K562 (cell line): ENCODE data around the gene TRAF1. TPM values are rescaled to one million over a fixed set of nuclear protein-coding genes. Genes with fewer than 3 reads are reported as not detected.
A peak's percentile ranks its signal among the peaks of the same experiment; 100 is the strongest.

Source experiments
- ATAC-seq: fragments of 200-7000 bp; cut with Tn5 transposase; 3 replicates; pipeline ENCODE4 v1.9.1; 2020; ENCODE audit warnings: moderate library complexity
- BruUV-seq: library from RNA; stranded (reverse); fragments of 400-500 nt; replicated peaks from 2 replicates; lab custom pipeline; 2021; lab: Mats Ljungman, UMichigan
- CTCF ChIA-PET: fragments of 300-600 bp; formaldehyde crosslinking; extraction: SDS; loops from one replicate; lab custom pipeline; 2021; ENCODE audit warnings: low intra/inter-chr PET ratio; lab: Yijun Ruan, JAX
- POLR2A ChIA-PET: fragments of 300-600, 350-650 bp; sonication (Branson Sonifier 250); formaldehyde crosslinking; extraction: SDS; loops from one replicate; lab custom pipeline; 2021; ENCODE audit warnings: antibody characterized with exemption, inconsistent platforms; lab: Yijun Ruan, JAX
- DNase-seq, 4 experiments: peaks; one replicate each; pipeline versions ENCODE4 v3.0.0 to v3.0.0-alpha.2; 2011 to 2018; ENCODE audit warnings: low spot score in 3 of 4, mixed read lengths in 3 of 4; ENCODE audit errors: extremely low read depth in 1 of 4
- FAIRE-seq: peaks from 2 replicates; lab custom pipeline; 2011; peaks lifted over from hg19 to GRCh38; lab: Jason Lieb, UNC
- H2AFZ ChIP-seq: 2 replicates; pipeline ENCODE4 v1.6.0; 2011; ENCODE audit warnings: low read depth, low read length, control low read depth, inconsistent platforms
- H3K27ac ChIP-seq: fragments of 200-600 bp; 3 replicates; pipeline ENCODE4 v1.8.0; 2011; ENCODE audit warnings: low read depth, mild to moderate bottlenecking, control low read depth, inconsistent platforms, low read length, moderate library complexity, mixed read lengths; ENCODE audit errors: extremely low read depth
- H3K27me3 ChIP-seq, 2 experiments: fragments of 300-600 bp in 1 of 2; 2 replicates in 1 of 2; 3 replicates in 1 of 2; pipeline versions ENCODE4 v1.6.0 to v1.8.0; 2011; ENCODE audit warnings: inconsistent platforms in 2 of 2, low read length in 2 of 2, mild to moderate bottlenecking in 1 of 2, mixed read lengths in 1 of 2, moderate library complexity in 1 of 2; ENCODE audit not compliant: control insufficient read depth in 2 of 2, insufficient read depth in 2 of 2
- H3K36me3 ChIP-seq: fragments of 300-600 bp; 3 replicates; pipeline ENCODE4 v1.8.0; 2011; ENCODE audit warnings: mild to moderate bottlenecking, low read length, inconsistent platforms; ENCODE audit not compliant: control insufficient read depth, insufficient read depth
- H3K4me1 ChIP-seq, 2 experiments: fragments of 200-600 bp in 1 of 2; replicated peaks in 1 of 2; 2 replicates in 1 of 2; 3 replicates in 1 of 2; pipeline versions ENCODE4 v1.5.1 to v1.8.0; 2011; ENCODE audit warnings: inconsistent platforms in 2 of 2, low read length in 2 of 2, mild to moderate bottlenecking in 1 of 2, mixed read lengths in 1 of 2, moderate library complexity in 1 of 2; ENCODE audit not compliant: control insufficient read depth in 2 of 2, insufficient read depth in 2 of 2
- H3K4me2 ChIP-seq: 2 replicates; pipeline ENCODE4 v1.6.1; 2011; ENCODE audit warnings: low read length, control low read depth, inconsistent platforms, mixed read lengths; ENCODE audit not compliant: insufficient read depth
- H3K4me3 ChIP-seq: fragments of 200-600 bp; sonication (generic), shearing (Covaris generic); 2 replicates; pipeline ENCODE4 v1.5.1; 2016; ENCODE audit warnings: control low read depth, inconsistent platforms
- H3K79me2 ChIP-seq: fragments of 200-600 bp; 3 replicates; pipeline ENCODE4 v1.8.0; 2011; ENCODE audit warnings: low read length, inconsistent platforms; ENCODE audit not compliant: control insufficient read depth, insufficient read depth
- H3K9ac ChIP-seq, 2 experiments: 2 replicates each; pipeline versions ENCODE4 v1.6.0 to v1.6.1; 2011; ENCODE audit warnings: low read depth in 2 of 2, low read length in 2 of 2, control low read depth in 1 of 2, inconsistent platforms in 1 of 2, mild to moderate bottlenecking in 1 of 2, mixed read lengths in 1 of 2; ENCODE audit not compliant: insufficient read depth in 1 of 2
- H3K9me1 ChIP-seq: one replicate; pipeline ENCODE4 v1.6.0; 2011; ENCODE audit warnings: inconsistent platforms, mild to moderate bottlenecking, low read length, moderate library complexity; ENCODE audit not compliant: control insufficient read depth, insufficient read depth
- H3K9me3 ChIP-seq: replicated peaks from 2 replicates; pipeline ENCODE4 v1.5.1; 2011; ENCODE audit warnings: low read depth, low read length, inconsistent platforms; ENCODE audit not compliant: control insufficient read depth, insufficient read depth
- H4K20me1 ChIP-seq: replicated peaks from 2 replicates; pipeline ENCODE4 v1.6.1; 2011; ENCODE audit warnings: low read length, inconsistent platforms, mixed read lengths; ENCODE audit not compliant: control insufficient read depth, insufficient read depth
- ARNT ChIP-seq, 2 experiments: fragments of 450-650 bp; IDR thresholded peaks; 2 replicates each; pipeline ENCODE4 v1.6.1; 2016; ENCODE audit warnings: mild to moderate bottlenecking in 1 of 2
- CHCHD3 ChIP-seq: fragments of 250-450 bp; sonication (Bioruptor Pico); IDR thresholded peaks from 2 replicates; pipeline ENCODE4 v2.1.2; 2022; ENCODE audit warnings: mild to moderate bottlenecking
- DIDO1 ChIP-seq: fragments of 450-650 bp; IDR thresholded peaks from 2 replicates; pipeline ENCODE4 v1.6.1; 2016; ENCODE audit warnings: low read depth, missing biosample characterization, missing genetic modification characterization
- IRF1 ChIP-seq: sonication (generic); formaldehyde crosslinking; IDR thresholded peaks from 2 replicates; pipeline ENCODE4 v1.8.0; 2022; ENCODE audit warnings: missing genetic modification reagents, mild to moderate bottlenecking, borderline replicate concordance
- JUN ChIP-seq, 2 experiments: sonication (generic) in 1 of 2; formaldehyde crosslinking in 1 of 2; IDR thresholded peaks; 2 replicates each; pipeline versions ENCODE4 v1.6.1 to v1.8.0; 2012 to 2022; ENCODE audit warnings: borderline replicate concordance in 2 of 2, mild to moderate bottlenecking in 2 of 2, improper control_type of control experiment in 1 of 2, low read depth in 1 of 2, low read length in 1 of 2, missing genetic modification reagents in 1 of 2
- NBN ChIP-seq: fragments of 450-650 bp; IDR thresholded peaks from 2 replicates; pipeline ENCODE4 v1.6.1; 2016; ENCODE audit warnings: low read depth, mild to moderate bottlenecking
- NCOA1 ChIP-seq: fragments of 450-650 bp; IDR thresholded peaks from 2 replicates; pipeline ENCODE4 v1.6.1; 2016; ENCODE audit warnings: low read depth
- NONO ChIP-seq, 2 experiments: fragments of 200-400 bp in 1 of 2; fragments of 450-650 bp in 1 of 2; formaldehyde crosslinking in 1 of 2; IDR thresholded peaks; 2 replicates each; pipeline ENCODE4 v1.6.1; 2017; ENCODE audit warnings: low read depth in 2 of 2, mild to moderate bottlenecking in 2 of 2, moderate library complexity in 2 of 2, low read length in 1 of 2
- PPARD ChIP-seq: fragments of 250-450 bp; sonication (Bioruptor Pico); IDR thresholded peaks from 2 replicates; pipeline ENCODE4 v1.8.0; 2022; ENCODE audit warnings: inconsistent platforms, mild to moderate bottlenecking, moderate library complexity
- RBM25 ChIP-seq: fragments of 200-400 bp; formaldehyde crosslinking; IDR thresholded peaks from 2 replicates; pipeline ENCODE4 v1.6.1; 2018; ENCODE audit warnings: low read length, low read depth, moderate library complexity; ENCODE audit not compliant: severe bottlenecking
- RCOR1 ChIP-seq, 2 experiments: IDR thresholded peaks; 2 replicates each; pipeline ENCODE4 v1.6.1; 2012; ENCODE audit warnings: low read depth in 2 of 2, low read length in 2 of 2, borderline replicate concordance in 1 of 2, improper control_type of control experiment in 1 of 2
- SETDB1 ChIP-seq: IDR thresholded peaks from one replicate; pipeline ENCODE4 v1.6.1; 2012; ENCODE audit warnings: low read length, control low read depth, inconsistent platforms
- TBL1XR1 ChIP-seq, 2 experiments: IDR thresholded peaks; 2 replicates each; pipeline ENCODE4 v1.6.1; 2012; ENCODE audit warnings: improper control_type of control experiment in 2 of 2, low read length in 2 of 2, mild to moderate bottlenecking in 1 of 2
- TRIM28 ChIP-seq: fragments of 450-650 bp; IDR thresholded peaks from 2 replicates; pipeline ENCODE4 v1.6.1; 2017
- XRCC5 ChIP-seq: fragments of 200-400 bp; formaldehyde crosslinking; IDR thresholded peaks from 2 replicates; pipeline ENCODE4 v1.6.1; 2017; ENCODE audit warnings: low read depth, mild to moderate bottlenecking, low read length
- ZFP36 ChIP-seq: fragments of 150-350 bp; IDR thresholded peaks from 2 replicates; pipeline ENCODE4 v1.6.1; 2018; ENCODE audit warnings: low read length, low read depth; ENCODE audit not compliant: partially characterized antibody
- ZNF232 ChIP-seq: sonication (generic); formaldehyde crosslinking; IDR thresholded peaks from 2 replicates; pipeline ENCODE4 v1.8.0; 2022; ENCODE audit warnings: mild to moderate bottlenecking, missing genetic modification reagents
- ZNF274 ChIP-seq: IDR thresholded peaks from 2 replicates; pipeline ENCODE4 v1.6.1; 2011; ENCODE audit warnings: low read depth, mild to moderate bottlenecking, low read length, moderate library complexity, borderline replicate concordance
- ZNF3 ChIP-seq: fragments of 250-450 bp; sonication (Bioruptor Pico); IDR thresholded peaks from 2 replicates; pipeline ENCODE4 v1.5.0; 2021; ENCODE audit warnings: mild to moderate bottlenecking, moderate library complexity
- WGBS: fragments of 100-300 bp; shearing (Covaris generic); methylation state at CpG from one replicate; pipeline ENCODE4 v1.1.6; 2016; ENCODE audit warnings: low coverage, mixed read lengths; ENCODE audit not compliant: insufficient coverage; ENCODE audit errors: missing lambda C conversion rate; 5-methylcytosine and 5-hydroxymethylcytosine counted together
- in situ Hi-C: fragments of 300-500 bp; cut with MboI; formaldehyde crosslinking; loops from 4 replicates; pipeline ENCODE4 v1.15.0; 2018; ENCODE audit warnings: inconsistent platforms, mixed read lengths
- intact Hi-C: fragments of 100-400 bp; cut with micrococcal nuclease; formaldehyde crosslinking; loops from 2 replicates; pipeline ENCODE4 v1.14.2; 2022
- polyA plus RNA-seq, 8 experiments: library from polyadenylated mRNA; depleted of rRNA in 4 of 8; stranded (reverse) in 5 of 8; unstranded in 3 of 8; fragments of >200 nt; fragmentation: Nextera tagmentation in 2 of 8; fragmentation: Illumina TruSeq in 1 of 8; extraction: Ambion mirVana in 2 of 8; extraction: Trizol in 1 of 8; gene quantifications; 2 replicates each; pipeline versions ENCODE4 v1.2.1 to v1.2.3, GENCODE V29; 2011 to 2014; ENCODE audit warnings: inconsistent platforms in 1 of 8, missing spikeins in 1 of 8
- total RNA-seq, 7 experiments: library from RNA; depleted of rRNA in 6 of 7; stranded (reverse); fragments of >200 nt in 6 of 7; fragmentation: Illumina TruSeq in 2 of 7; extraction: Trizol in 2 of 7; gene quantifications; 2 replicates each; pipeline versions ENCODE4 v1.2.1 to v1.2.3, GENCODE V29; 2011 to 2021; ENCODE audit warnings: low replicate concordance in 1 of 7

Gene TRAF1
- total and polyA plus RNA-seq, 9 of the 15 experiments (the other 6 are each of a cell fraction or from before 2014, with no cell fraction given), result 0.01 to 1.1 (median 0.04) TPM; not detected in 2

- TF ChIP-seq JUN (IDR thresholded peaks at IDR 0.05; ENCODE audit: borderline replicate concordance, low read depth, low read length), result no peak
- no peak for TF ChIP-seq JUN (CRISPR knock-in tag; IDR thresholded peaks at IDR 0.05; ENCODE audit: borderline replicate concordance)
- TF ChIP-seq NONO (IDR thresholded peaks at IDR 0.05; ENCODE audit: low read depth in 2 of 2, low read length in 1 of 2), result no peak
- TF ChIP-seq XRCC5, result no peak
- peak in 1 of 2 experiments; percentile 7; a peak in 1 of 4 replicates for TF ChIP-seq RCOR1 (IDR thresholded peaks at IDR 0.05; ENCODE audit: borderline replicate concordance in 1 of 2, low read depth in 2 of 2, low read length in 2 of 2)
- TF ChIP-seq CHCHD3 (CRISPR knock-in tag), result no peak
- TF ChIP-seq ZNF274, result no peak
- no peak for TF ChIP-seq ZNF232 (CRISPR knock-in tag)
- TF ChIP-seq, all 486 proteins: peak for 5
These were observed 35.2 kb downstream of the TRAF1 start (continued) for GRCh38 chr9:120891245-120891883.

- Histone ChIP-seq H3K9me3 (no peaks in the 10 kb centered on the region), H3K4me3 (no peak overlapping the region), H3K27me3 (no peaks in the 10 kb centered on the region), H4K20me1 (no peaks in the 10 kb centered on the region), H3K4me2 (no peak overlapping the region), H3K9ac (peak overlapping the region in 1 of 2 experiments; percentile 7; a peak in 1 of 4 replicates), H3K9me1 (no peaks in the 10 kb centered on the region), H2AFZ (peak overlapping the region; percentile 37), H3K36me3 (no peaks in the 10 kb centered on the region), H3K27ac (no peak overlapping the region), H3K4me1 (peaks cover 27 to 42% of the 10 kb centered on the region in 2 experiments), H3K79me2 (no peaks in the 10 kb centered on the region)
- WGBS, result 51% methylated on average over 14 of the region's 14 CpGs
- FAIRE-seq (peak; percentile 46), ATAC-seq (no peak), DNase-seq (peak in 2 of 4 experiments; percentile 33 to 38)
- intact Hi-C loops, result loop anchor here (1.0 kb wide), 1 partner anchor 9 kb away; no protein-coding TSS in a partner anchor
- in situ Hi-C loops, result no loop called here
- ChIA-PET CTCF (no interaction called here), POLR2A (interaction anchor here (0.7 to 22.9 kb wide), 8 partner anchors 7 to 46 kb away, joined by 3 to 464 read pairs (median 8); partner anchors contain the start of gene PHF19)
- no TSS peak for BruUV-seq
- TF ChIP-seq TRIM28, result no peak
- TF ChIP-seq RCOR1 (IDR thresholded peaks at IDR 0.05; ENCODE audit: borderline replicate concordance in 1 of 2, low read depth in 2 of 2, low read length in 2 of 2), result peak in 1 of 2 experiments; percentile 97; a peak in 2 of 4 replicates
- peak; percentile 80 for TF ChIP-seq RBM25
- no peak for TF ChIP-seq PPARD (CRISPR knock-in tag)
- TF ChIP-seq ZFP36, result peak; percentile 100
- TF ChIP-seq IRF1 (CRISPR knock-in tag), result no peak
- no peak for TF ChIP-seq SETDB1
- TF ChIP-seq NBN, result no peak
- no peak for TF ChIP-seq DIDO1 (tag)
- no peak for TF ChIP-seq ZNF3
- TF ChIP-seq TBL1XR1 (IDR thresholded peaks at IDR 0.05; ENCODE audit: low read length in 2 of 2), result peak in 1 of 2 experiments; percentile 29; a peak in 1 of 4 replicates
- TF ChIP-seq NCOA1, result no peak
- TF ChIP-seq ARNT (IDR thresholded peaks at IDR 0.05), result no peak
These were observed 36.0 kb downstream of the TRAF1 start for GRCh38 chr9:120890320-120891244.
